HepG2 (cell line): ENCODE results near the gene LGR6.

Source experiments
- MAX ChIP-seq: IDR thresholded peaks from 2 replicates; pipeline ENCODE4 v1.6.1; 2012; ENCODE audit warnings: inconsistent platforms
- ZNF230 ChIP-seq: sonication (generic); formaldehyde crosslinking; IDR thresholded peaks from 2 replicates; pipeline ENCODE4 v1.4.0; 2020; ENCODE audit warnings: mild to moderate bottlenecking, missing genetic modification reagents
- ZNF44 ChIP-seq: sonication (generic); formaldehyde crosslinking; IDR thresholded peaks from 2 replicates; pipeline ENCODE4 v1.5.1; 2020; ENCODE audit warnings: mild to moderate bottlenecking, missing genetic modification reagents

DNA sequence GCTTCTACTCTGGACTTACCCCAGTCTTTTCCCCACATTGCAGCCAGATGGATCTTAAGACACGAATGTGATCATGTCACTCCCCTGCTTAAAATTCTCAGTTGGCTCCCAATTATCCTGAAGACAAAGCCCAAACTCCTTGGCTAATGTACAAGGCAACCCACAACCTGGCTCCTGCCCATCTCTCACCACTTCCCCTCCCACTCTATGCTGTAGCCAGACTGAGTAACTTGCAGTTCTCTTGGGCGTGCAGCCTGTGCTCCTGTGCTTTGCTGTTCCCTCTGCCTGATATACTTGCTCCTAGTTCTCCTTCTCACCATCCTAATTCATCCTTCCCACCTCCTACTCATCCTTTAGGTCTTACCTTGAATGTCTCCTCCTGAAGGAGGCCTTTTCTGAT is 56.2 kb downstream of the LGR6 start:
- TF ChIP-seq MAX (no peak), ZNF230 (CRISPR knock-in tag) (no peak), ZNF44 (CRISPR knock-in tag) (no peak)
